Measurements from ENCODE around the gene MS4A15.

DNA sequence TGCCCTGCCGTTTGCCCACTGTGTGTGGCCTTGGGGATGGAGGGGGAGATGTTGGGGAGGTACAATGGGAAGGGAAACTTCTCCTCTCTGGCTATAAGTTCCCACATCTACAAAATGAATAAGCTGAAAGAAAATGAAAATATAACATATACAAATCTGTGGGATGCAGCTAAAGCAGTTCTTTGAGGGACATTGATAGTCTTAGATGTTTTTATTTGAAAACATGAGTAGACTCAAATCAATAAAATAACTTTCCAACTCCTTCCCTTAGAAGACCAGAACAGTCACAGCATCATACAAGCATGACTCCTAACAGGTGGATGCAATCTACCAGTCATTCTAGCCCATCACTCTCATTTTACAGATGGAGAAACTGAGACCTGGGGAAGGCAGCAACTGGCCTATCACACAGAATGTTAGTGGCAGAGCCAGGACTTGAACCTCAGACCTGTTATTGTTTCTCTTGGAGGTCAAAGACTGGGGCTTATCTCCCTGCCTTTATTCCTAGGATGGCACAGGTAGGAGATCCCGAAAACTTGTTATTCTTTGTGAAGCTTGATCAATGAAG lies 60.0 kb downstream of the MS4A15 start:
- TF ChIP-seq, protein P1, sequence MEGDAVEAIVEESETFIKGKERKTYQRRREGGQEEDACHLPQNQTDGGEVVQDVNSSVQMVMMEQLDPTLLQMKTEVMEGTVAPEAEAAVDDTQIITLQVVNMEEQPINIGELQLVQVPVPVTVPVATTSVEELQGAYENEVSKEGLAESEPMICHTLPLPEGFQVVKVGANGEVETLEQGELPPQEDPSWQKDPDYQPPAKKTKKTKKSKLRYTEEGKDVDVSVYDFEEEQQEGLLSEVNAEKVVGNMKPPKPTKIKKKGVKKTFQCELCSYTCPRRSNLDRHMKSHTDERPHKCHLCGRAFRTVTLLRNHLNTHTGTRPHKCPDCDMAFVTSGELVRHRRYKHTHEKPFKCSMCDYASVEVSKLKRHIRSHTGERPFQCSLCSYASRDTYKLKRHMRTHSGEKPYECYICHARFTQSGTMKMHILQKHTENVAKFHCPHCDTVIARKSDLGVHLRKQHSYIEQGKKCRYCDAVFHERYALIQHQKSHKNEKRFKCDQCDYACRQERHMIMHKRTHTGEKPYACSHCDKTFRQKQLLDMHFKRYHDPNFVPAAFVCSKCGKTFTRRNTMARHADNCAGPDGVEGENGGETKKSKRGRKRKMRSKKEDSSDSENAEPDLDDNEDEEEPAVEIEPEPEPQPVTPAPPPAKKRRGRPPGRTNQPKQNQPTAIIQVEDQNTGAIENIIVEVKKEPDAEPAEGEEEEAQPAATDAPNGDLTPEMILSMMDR (IDR thresholded peaks at IDR 0.05), result no peak
- TF ChIP-seq POLR2A (IDR thresholded peaks at IDR 0.05), result no peak
